ENCODE measurements around the gene ARAP1. TPM values are rescaled to one million over a fixed set of nuclear protein-coding genes. Genes with fewer than 3 reads are reported as not detected.
A peak's percentile ranks its signal among the peaks of the same experiment; 100 is the strongest.

ARAP1 gene
- total RNA-seq, 2 experiments from 2014 or later = 77.7 to 91.5 TPM

DNA sequence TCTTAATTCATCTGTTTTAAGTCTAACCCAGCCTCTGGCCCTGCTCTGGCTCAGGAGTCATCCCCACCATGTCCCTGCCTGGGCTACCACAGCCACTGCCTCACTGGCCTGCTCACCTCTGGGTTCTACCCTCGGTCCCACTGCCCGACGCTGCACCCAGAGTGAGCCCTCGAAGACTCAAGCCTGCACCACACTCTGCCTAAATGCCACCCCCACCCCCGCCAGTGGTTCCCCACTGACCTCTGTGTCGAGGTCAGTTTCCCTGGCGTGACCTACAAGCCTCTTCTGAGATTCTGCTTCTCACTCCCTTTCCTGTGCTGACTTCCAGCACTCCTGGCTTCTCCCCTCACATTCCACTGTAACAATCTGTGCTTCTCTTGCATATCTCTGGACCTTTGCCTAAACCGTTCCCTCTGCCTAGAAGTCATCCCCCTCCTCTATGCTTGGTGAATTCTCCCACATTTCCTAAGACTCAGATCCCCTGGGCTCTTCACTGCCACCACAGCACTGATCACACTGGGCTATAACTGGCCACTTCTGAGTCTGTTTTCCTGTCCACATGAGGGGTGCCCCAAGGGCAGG is 65.5 kb downstream of the ARAP1 start:
- no peak overlapping the region for H3K4me3 Mint-ChIP-seq
- no peaks in the 10 kb centered on the region for H3K9me3 Mint-ChIP-seq
- peaks cover 23% of the 10 kb centered on the region for H3K4me1 Mint-ChIP-seq (ENCODE audit: low read depth)
- CTCF ChIA-PET = interaction anchor here (3.1 to 9.4 kb wide), 3 partner anchors 11 to 216 kb away, joined by 23 to 109 read pairs (median 25); no protein-coding TSS in a partner anchor
- ATAC-seq (no peak), DNase-seq (no peak)
- TF ChIP-seq, protein P1, sequence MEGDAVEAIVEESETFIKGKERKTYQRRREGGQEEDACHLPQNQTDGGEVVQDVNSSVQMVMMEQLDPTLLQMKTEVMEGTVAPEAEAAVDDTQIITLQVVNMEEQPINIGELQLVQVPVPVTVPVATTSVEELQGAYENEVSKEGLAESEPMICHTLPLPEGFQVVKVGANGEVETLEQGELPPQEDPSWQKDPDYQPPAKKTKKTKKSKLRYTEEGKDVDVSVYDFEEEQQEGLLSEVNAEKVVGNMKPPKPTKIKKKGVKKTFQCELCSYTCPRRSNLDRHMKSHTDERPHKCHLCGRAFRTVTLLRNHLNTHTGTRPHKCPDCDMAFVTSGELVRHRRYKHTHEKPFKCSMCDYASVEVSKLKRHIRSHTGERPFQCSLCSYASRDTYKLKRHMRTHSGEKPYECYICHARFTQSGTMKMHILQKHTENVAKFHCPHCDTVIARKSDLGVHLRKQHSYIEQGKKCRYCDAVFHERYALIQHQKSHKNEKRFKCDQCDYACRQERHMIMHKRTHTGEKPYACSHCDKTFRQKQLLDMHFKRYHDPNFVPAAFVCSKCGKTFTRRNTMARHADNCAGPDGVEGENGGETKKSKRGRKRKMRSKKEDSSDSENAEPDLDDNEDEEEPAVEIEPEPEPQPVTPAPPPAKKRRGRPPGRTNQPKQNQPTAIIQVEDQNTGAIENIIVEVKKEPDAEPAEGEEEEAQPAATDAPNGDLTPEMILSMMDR (IDR thresholded peaks at IDR 0.05) = no peak
- H3K27me3 Mint-ChIP-seq = no peaks in the 10 kb centered on the region
- peak overlapping the region; percentile 53 for H3K27ac Mint-ChIP-seq
- POLR2A ChIA-PET = interaction anchor here (0.7 to 1.2 kb wide), 2 partner anchors 17 to 92 kb away, joined by 3 to 5 read pairs; no protein-coding TSS in a partner anchor
- no peaks in the 10 kb centered on the region for H3K36me3 Mint-ChIP-seq (ENCODE audit: low read depth)
- intact Hi-C loops (cut with micrococcal nuclease) = no loop called here

DNA sequence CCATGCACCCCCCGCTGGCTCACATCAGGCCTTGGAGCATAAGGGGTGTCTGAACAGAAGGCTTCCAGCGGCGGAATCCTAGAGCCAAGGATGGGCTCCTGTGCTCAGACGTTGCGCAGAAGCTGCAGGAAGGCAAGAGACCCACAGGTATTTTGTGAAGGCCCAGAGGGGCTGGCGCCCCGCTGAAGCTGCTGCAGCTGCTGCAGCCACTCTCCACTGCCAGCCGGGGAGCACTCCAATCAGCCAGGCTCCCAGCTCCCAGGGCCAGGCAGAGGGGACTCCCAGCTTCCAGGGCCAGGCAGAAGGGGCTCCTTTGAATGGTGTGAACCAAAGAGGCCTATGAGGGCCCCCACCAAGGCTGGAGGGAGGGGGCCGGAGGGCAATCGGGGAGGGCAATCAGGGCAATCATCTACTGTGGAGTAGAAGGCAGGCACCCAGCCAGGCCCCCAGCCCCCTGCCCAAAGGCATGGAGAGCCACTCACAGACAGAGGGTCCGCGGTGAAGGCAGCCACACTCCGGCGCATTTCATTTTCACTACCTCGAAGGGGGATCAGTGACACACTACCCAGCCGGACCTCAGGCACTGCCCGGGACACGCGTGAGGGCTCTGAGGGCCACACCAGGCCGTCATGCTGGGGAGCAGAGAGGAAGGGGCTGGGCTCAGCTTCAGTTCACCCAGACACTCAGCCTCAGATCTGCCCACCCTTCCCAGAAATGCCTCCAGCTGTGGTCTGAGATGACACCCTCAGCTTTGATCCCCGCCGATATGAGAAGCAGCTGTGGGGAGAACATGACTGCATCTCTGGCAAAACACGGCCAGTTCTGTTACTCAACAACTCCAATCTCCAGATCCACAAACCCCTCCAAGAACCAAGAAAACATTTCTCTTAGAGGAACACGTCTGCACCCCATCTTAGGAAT is 66.4 kb downstream of the ARAP1 start:
- Mint-ChIP-seq H3K4me1 (ENCODE audit: low read depth) (peaks cover 23% of the 10 kb centered on the region), H3K9me3 (no peaks in the 10 kb centered on the region), H3K4me3 (no peak overlapping the region), H3K27me3 (no peaks in the 10 kb centered on the region), H3K36me3 (ENCODE audit: low read depth) (no peaks in the 10 kb centered on the region), H3K27ac (peak overlapping the region; percentile 53)
- ATAC-seq (peak; percentile 52), DNase-seq (peak; percentile 87)
- intact Hi-C loops (cut with micrococcal nuclease) = no loop called here
- CTCF ChIA-PET = interaction anchor here (1.0 to 9.4 kb wide), 8 partner anchors 8 to 215 kb away, joined by 4 to 109 read pairs (median 8); no protein-coding TSS in a partner anchor
- TF ChIP-seq, protein P1 (IDR thresholded peaks at IDR 0.05) = no peak
- POLR2A ChIA-PET = interaction anchor here (0.7 to 2.1 kb wide), 4 partner anchors 9 to 149 kb away, joined by 3 to 5 read pairs (median 4); no protein-coding TSS in a partner anchor

DNA sequence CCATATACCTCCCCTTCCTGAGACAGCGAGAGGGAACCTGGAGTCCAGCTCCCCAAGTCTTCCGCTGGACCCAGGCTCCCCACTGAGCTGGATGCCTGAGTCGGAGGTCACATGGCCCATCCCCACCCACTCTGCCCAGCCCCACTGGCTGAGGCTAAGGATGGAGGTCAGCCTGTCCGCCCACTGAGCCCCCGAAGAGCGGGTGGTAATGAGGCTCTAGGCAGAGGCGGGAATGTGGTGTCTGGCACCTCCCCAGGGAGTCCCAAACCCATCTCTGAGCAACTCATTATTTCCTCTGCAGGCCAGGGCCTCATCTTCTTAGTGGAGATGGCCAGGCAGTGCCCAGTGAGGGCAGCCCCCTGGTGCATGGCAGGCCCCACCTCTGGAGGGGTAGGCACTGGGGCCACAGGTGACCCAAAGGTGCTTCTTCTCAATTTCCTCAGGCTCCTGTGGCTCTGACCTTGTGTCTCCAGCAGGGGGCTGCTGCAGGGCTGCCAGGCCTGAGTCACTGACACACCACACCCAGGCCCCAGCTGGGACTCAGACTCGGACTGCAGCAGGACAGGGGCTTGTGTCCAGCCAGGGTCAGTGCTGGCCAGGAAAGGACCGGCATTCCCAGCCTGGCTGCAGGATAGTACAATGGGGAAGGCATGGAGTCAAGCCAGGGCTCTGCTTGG is 67.8 kb downstream of the ARAP1 start:
- Mint-ChIP-seq H3K9me3 (no peaks in the 10 kb centered on the region), H3K4me1 (ENCODE audit: low read depth) (peaks cover 23% of the 10 kb centered on the region), H3K27ac (no peak overlapping the region), H3K36me3 (ENCODE audit: low read depth) (no peaks in the 10 kb centered on the region), H3K27me3 (no peaks in the 10 kb centered on the region), H3K4me3 (no peak overlapping the region)
- peak; percentile 72 for ATAC-seq
- peak; percentile 73 for DNase-seq
- intact Hi-C loops (cut with micrococcal nuclease) = loop anchor here (5.0 kb wide), 1 partner anchor 97 kb away; no protein-coding TSS in a partner anchor
- ChIA-PET CTCF (interaction anchor here (0.6 to 9.4 kb wide), 49 partner anchors 9 to 548 kb away, joined by 3 to 109 read pairs (median 4); partner anchors contain the start of gene STARD10), POLR2A (interaction anchor here (0.6 to 2.1 kb wide), 7 partner anchors 8 to 150 kb away, joined by 3 to 5 read pairs (median 3); no protein-coding TSS in a partner anchor)
- TF ChIP-seq, protein P1 (IDR thresholded peaks at IDR 0.05) = peak; percentile 56

DNA sequence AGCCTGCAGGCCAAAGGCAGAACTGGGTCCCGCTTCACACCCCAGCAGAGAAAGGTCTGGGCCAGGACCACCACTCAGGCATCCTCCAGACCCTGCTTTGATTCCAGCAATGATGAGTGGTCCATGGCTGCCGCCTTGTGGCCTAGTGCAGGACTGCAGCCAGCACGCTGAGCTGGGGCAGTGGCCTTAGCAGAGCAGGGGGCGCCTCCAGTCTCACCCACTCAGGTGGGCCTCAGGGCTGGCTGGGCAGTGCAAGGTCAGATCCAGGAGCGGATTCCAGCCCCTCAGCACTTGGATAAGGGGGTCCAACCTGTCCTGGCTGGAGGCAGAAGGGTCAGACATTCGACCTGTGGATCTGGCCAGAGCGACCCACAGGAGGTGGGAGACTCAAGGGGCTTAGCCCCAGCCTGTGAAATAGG is 68.4 kb downstream of the ARAP1 start:
- peak; percentile 85 for DNase-seq
- Mint-ChIP-seq H3K4me1 (ENCODE audit: low read depth) (peaks cover 23% of the 10 kb centered on the region), H3K27ac (no peak overlapping the region), H3K4me3 (no peak overlapping the region), H3K36me3 (ENCODE audit: low read depth) (no peaks in the 10 kb centered on the region), H3K27me3 (no peaks in the 10 kb centered on the region), H3K9me3 (no peaks in the 10 kb centered on the region)
- intact Hi-C loops (cut with micrococcal nuclease) = loop anchor here (5.0 kb wide), 1 partner anchor 96 kb away; no protein-coding TSS in a partner anchor
- ChIA-PET CTCF (interaction anchor here (0.6 to 9.4 kb wide), 40 partner anchors 8 to 549 kb away, joined by 3 to 109 read pairs (median 4); no protein-coding TSS in a partner anchor), POLR2A (interaction anchor here (1.0 to 1.7 kb wide), 3 partner anchors 12 to 97 kb away, joined by 3 to 4 read pairs (median 3); no protein-coding TSS in a partner anchor)
- TF ChIP-seq, protein P1 (IDR thresholded peaks at IDR 0.05) = peak; percentile 90
- ATAC-seq = peak; percentile 74

Measured in activated CD8-positive, alpha-beta T cell treated with anti-CD3 and anti-CD28 coated beads for 36 hours (primary cell).